Mucosa of descending colon (tissue), 3 donors: ENCODE data around the gene FLT1. TPM values are rescaled to one million over a fixed set of nuclear protein-coding genes. Genes with fewer than 3 reads are reported as not detected.

Source experiments
- ATAC-seq: fragments of 200-7000 bp; cut with Tn5 transposase; one replicate; pipeline ENCODE4 v1.9.1; 2020; ENCODE audit warnings: mild to moderate bottlenecking, moderate library complexity
- DNase-seq, 3 donors: peaks; one replicate each; pipeline ENCODE4 v3.0.0-alpha.2; 2020
- H3K36me3 ChIP-seq: fragments of 200-600 bp; one replicate; pipeline ENCODE4 v1.8.0; 2021; ENCODE audit warnings: low read depth, mild to moderate bottlenecking
- H3K4me1 ChIP-seq: fragments of 200-600 bp; one replicate; pipeline ENCODE4 v1.8.0; 2021; ENCODE audit warnings: low read depth, mild to moderate bottlenecking
- H3K4me3 ChIP-seq: fragments of 200-600 bp; one replicate; pipeline ENCODE4 v1.8.0; 2021; ENCODE audit warnings: mild to moderate bottlenecking
- H3K9me3 ChIP-seq: fragments of 200-600 bp; one replicate; pipeline ENCODE4 v1.8.0; 2021; ENCODE audit warnings: mild to moderate bottlenecking
- CTCF ChIP-seq: fragments of 200-600 bp; IDR thresholded peaks from one replicate; pipeline ENCODE4 v1.8.0; 2022; ENCODE audit warnings: antibody characterized with exemption, mild to moderate bottlenecking
- intact Hi-C, 2 donors: fragments of 100-400 bp; cut with DNase I in 1 of 2; cut with micrococcal nuclease in 1 of 2; formaldehyde crosslinking; loops; one replicate each; pipeline versions ENCODE4 v1.11.0 to v1.11.1; 2022; cut with DNase I, micrococcal nuclease
- total RNA-seq, 3 donors: library from RNA; stranded (reverse); fragmentation: NEBNext Ultra II Directional in 2 of 3; extraction: Animal tissue kit (Norgen Biotek cat#: 25700) in 2 of 3; gene quantifications; one replicate each; pipeline versions ENCODE4 v1.2.1 to v1.2.4, GENCODE V29; 2021 to 2023
- donor health status: DM: no; HTN: no; CAD: no; lungs with moderate emphysema.
- donor health status: DM: no; HTN: no; CAD: no.
- donor health status: DM: no; HTN: yes; CAD: no.

The FLT1 gene
- total RNA-seq, 3 donors from 2014 or later, result 3.8 to 9.2 (median 4.0) TPM

- TF ChIP-seq CTCF, result no peak
- H3K4me1 ChIP-seq, result peaks cover 17% of the 10 kb centered on the region
- no peaks in the 10 kb centered on the region for H3K9me3 ChIP-seq
- no peaks in the 10 kb centered on the region for H3K36me3 ChIP-seq
- no peak overlapping the region for H3K4me3 ChIP-seq
- intact Hi-C loops, result no loop called here
- ATAC-seq, result peak; percentile 14
- DNase-seq, result peak in 1 of 3 donors; percentile 23
Measured at GRCh38 chr13:28493740-28494503, 1.0 kb downstream of the FLT1 start.

- intact Hi-C loops, result no loop called here
- ATAC-seq (no peak), DNase-seq (no peak)
- no peak overlapping the region for H3K4me3 ChIP-seq
- no peaks in the 10 kb centered on the region for H3K36me3 ChIP-seq
- no peak for TF ChIP-seq CTCF
- no peaks in the 10 kb centered on the region for H3K9me3 ChIP-seq
- H3K4me1 ChIP-seq, result peaks cover 17% of the 10 kb centered on the region
Measured at GRCh38 chr13:28492569-28493367, 2.2 kb downstream of the FLT1 start.

- Histone ChIP-seq H3K9me3 (no peaks in the 10 kb centered on the region), H3K36me3 (no peaks in the 10 kb centered on the region), H3K4me1 (peaks cover 14% of the 10 kb centered on the region), H3K4me3 (no peak overlapping the region)
- TF ChIP-seq CTCF, result no peak
- DNase-seq (no peak), ATAC-seq (no peak)
- intact Hi-C loops, result no loop called here
Measured at GRCh38 chr13:28490061-28490460, 4.9 kb downstream of the FLT1 start.

GRCh38 chr13:28489524-28489931, 5.4 kb downstream of the FLT1 start:
- intact Hi-C loops, result no loop called here
- TF ChIP-seq CTCF, result no peak
- peaks cover 8% of the 10 kb centered on the region for H3K4me1 ChIP-seq
- no peak overlapping the region for H3K4me3 ChIP-seq
- H3K36me3 ChIP-seq, result no peaks in the 10 kb centered on the region
- no peaks in the 10 kb centered on the region for H3K9me3 ChIP-seq
- no peak for ATAC-seq
- no peak for DNase-seq

- no peak for DNase-seq
- Histone ChIP-seq H3K4me1 (no peaks in the 10 kb centered on the region), H3K36me3 (no peaks in the 10 kb centered on the region), H3K4me3 (no peak overlapping the region), H3K9me3 (no peaks in the 10 kb centered on the region)
- ATAC-seq, result no peak
- no peak for TF ChIP-seq CTCF
- intact Hi-C loops, result no loop called here
Measured at GRCh38 chr13:28488376-28489005, 6.4 kb downstream of the FLT1 start.
